Endometrium (tissue), 2 donors: Measurements from ENCODE around the gene SLC22A17.
"Not testable (repeated sequence)": the region's sequence is repeated elsewhere in the genome, so short reads cannot be mapped to it uniquely, and the experiment has no call there.

Experiments used
- FAIRE-seq: peaks from 2 replicates; lab custom pipeline; 2012; peaks lifted over from hg19 to GRCh38; lab: Jason Lieb, UNC
- donor health status: control.
- donor health status: control.

The SLC22A17 gene

GRCh38 chr14:23352506-23353432, at the start of gene SLC22A17:
SLC22A17 (minus strand) TSS chr14:23352887.
- no peak for FAIRE-seq

- no peak for FAIRE-seq
Observed at GRCh38 chr14:23401291-23401690, 48.6 kb upstream of the SLC22A17 start.

- not testable (repeated sequence) for FAIRE-seq
Observed at GRCh38 chr14:23400496-23401149, 47.9 kb upstream of the SLC22A17 start.

- FAIRE-seq = no peak
Observed at GRCh38 chr14:23399591-23399990, 46.9 kb upstream of the SLC22A17 start.

GRCh38 chr14:23399136-23399535, 46.4 kb upstream of the SLC22A17 start:
- no peak for FAIRE-seq

GRCh38 chr14:23398348-23398747, 45.7 kb upstream of the SLC22A17 start:
- no peak for FAIRE-seq

GRCh38 chr14:23396781-23397407, 44.2 kb upstream of the SLC22A17 start:
- no peak for FAIRE-seq

GRCh38 chr14:23396126-23396525, 43.4 kb upstream of the SLC22A17 start:
- no peak for FAIRE-seq

GRCh38 chr14:23392613-23393012, 39.9 kb upstream of the SLC22A17 start:
- FAIRE-seq = no peak

- FAIRE-seq = not testable (repeated sequence)
Observed at GRCh38 chr14:23389871-23390270, 37.2 kb upstream of the SLC22A17 start.

GRCh38 chr14:23389396-23389795, 36.7 kb upstream of the SLC22A17 start:
- FAIRE-seq = no peak

GRCh38 chr14:23388996-23389395, 36.3 kb upstream of the SLC22A17 start:
- no peak for FAIRE-seq

- FAIRE-seq = no peak
Observed at GRCh38 chr14:23387916-23388882, 35.5 kb upstream of the SLC22A17 start.

- no peak for FAIRE-seq
Observed at GRCh38 chr14:23386999-23387398, 34.3 kb upstream of the SLC22A17 start.

GRCh38 chr14:23386266-23386657, 33.6 kb upstream of the SLC22A17 start:
- not testable (repeated sequence) for FAIRE-seq

GRCh38 chr14:23385642-23386265, 33.1 kb upstream of the SLC22A17 start:
- no peak for FAIRE-seq

- no peak for FAIRE-seq
Observed at GRCh38 chr14:23385244-23385641, 32.6 kb upstream of the SLC22A17 start.

- FAIRE-seq = no peak
Observed at GRCh38 chr14:23384364-23385080, 31.8 kb upstream of the SLC22A17 start.

GRCh38 chr14:23382731-23383440, 30.2 kb upstream of the SLC22A17 start:
- FAIRE-seq = no peak

- no peak for FAIRE-seq
Observed at GRCh38 chr14:23382276-23382675, 29.6 kb upstream of the SLC22A17 start.
